ENCODE results near the gene NFASC.

Gene NFASC

GRCh38 chr1:204887846-204888245, 17.2 kb downstream of the NFASC start:
- H3K27ac ChIP-seq (ENCODE audit: extremely low read depth, low read depth, low read length): no peak overlapping the region
- ChIA-PET CTCF (interaction anchor here (1.1 kb wide), 1 partner anchor 53 kb away, joined by 5 read pairs; no protein-coding TSS in a partner anchor), POLR2A (no interaction called here)
- TF ChIP-seq ZNF701 (tag by site-specific recombination; IDR thresholded peaks at IDR 0.05) (no peak), CTCF (tag by site-specific recombination; IDR thresholded peaks at IDR 0.05) (no peak), ZNF658 (tag by site-specific recombination; IDR thresholded peaks at IDR 0.05) (no peak)
- TF ChIP-seq, protein P1, sequence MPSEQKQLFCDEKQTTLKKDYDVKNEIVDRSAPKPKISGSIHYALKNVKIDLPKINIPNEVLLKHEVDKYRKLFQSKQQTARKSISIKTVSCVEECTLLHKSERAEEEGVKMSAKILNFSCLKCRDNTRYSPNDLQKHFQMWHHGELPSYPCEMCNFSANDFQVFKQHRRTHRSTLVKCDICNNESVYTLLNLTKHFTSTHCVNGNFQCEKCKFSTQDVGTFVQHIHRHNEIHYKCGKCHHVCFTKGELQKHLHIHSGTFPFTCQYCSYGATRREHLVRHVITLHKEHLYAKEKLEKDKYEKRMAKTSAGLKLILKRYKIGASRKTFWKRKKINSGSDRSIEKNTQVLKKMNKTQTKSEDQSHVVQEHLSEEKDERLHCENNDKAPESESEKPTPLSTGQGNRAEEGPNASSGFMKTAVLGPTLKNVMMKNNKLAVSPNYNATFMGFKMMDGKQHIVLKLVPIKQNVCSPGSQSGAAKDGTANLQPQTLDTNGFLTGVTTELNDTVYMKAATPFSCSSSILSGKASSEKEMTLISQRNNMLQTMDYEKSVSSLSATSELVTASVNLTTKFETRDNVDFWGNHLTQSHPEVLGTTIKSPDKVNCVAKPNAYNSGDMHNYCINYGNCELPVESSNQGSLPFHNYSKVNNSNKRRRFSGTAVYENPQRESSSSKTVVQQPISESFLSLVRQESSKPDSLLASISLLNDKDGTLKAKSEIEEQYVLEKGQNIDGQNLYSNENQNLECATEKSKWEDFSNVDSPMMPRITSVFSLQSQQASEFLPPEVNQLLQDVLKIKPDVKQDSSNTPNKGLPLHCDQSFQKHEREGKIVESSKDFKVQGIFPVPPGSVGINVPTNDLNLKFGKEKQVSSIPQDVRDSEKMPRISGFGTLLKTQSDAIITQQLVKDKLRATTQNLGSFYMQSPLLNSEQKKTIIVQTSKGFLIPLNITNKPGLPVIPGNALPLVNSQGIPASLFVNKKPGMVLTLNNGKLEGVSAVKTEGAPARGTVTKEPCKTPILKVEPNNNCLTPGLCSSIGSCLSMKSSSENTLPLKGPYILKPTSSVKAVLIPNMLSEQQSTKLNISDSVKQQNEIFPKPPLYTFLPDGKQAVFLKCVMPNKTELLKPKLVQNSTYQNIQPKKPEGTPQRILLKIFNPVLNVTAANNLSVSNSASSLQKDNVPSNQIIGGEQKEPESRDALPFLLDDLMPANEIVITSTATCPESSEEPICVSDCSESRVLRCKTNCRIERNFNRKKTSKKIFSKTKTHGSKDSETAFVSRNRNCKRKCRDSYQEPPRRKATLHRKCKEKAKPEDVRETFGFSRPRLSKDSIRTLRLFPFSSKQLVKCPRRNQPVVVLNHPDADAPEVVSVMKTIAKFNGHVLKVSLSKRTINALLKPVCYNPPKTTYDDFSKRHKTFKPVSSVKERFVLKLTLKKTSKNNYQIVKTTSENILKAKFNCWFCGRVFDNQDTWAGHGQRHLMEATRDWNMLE (tag by site-specific recombination; conservative IDR thresholded peaks at IDR 0.05; ENCODE audit: low read depth): no peak
- no peaks in the 10 kb centered on the region for H3K9me3 ChIP-seq (ENCODE audit: control insufficient read depth, insufficient read depth, low read depth, low read length)
- H3K36me3 ChIP-seq (ENCODE audit: control insufficient read depth in 2 of 2, insufficient read depth in 1 of 2, low read length in 2 of 2): no peaks in the 10 kb centered on the region
- peaks cover 10% of the 10 kb centered on the region for H3K4me1 ChIP-seq (ENCODE audit: control insufficient read depth, insufficient read depth, low read length)
- H3K4me3 ChIP-seq (ENCODE audit: low read depth, low read length): no peak overlapping the region

DNA sequence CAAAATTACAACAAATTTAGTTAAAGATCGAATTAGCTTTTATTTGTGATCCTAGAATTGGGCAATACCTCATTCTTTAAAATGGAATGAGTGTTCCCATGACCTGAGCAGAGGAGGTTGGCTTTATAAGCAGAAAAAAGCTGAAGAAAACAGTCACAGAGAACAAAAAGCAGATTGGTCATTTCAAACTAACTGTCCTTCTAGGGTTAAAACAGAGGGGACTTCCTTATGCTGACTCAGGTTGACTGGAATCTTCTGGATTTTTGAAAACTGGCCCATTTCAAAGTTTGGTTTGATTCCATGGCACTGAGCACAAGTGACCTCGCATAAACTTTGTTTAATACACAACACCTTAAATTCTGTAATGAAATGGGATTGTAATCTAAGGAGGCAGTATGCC, 17.6 kb downstream of the NFASC start:
- TF ChIP-seq ZNF645 (tag by site-specific recombination; IDR thresholded peaks at IDR 0.05) (no peak), ZNF629 (tag by site-specific recombination; IDR thresholded peaks at IDR 0.05) (no peak), ZNF362 (tag by site-specific recombination; IDR thresholded peaks at IDR 0.05) (no peak), ZNF48 (tag by site-specific recombination; IDR thresholded peaks at IDR 0.05) (no peak), ZNF366 (tag by site-specific recombination; conservative IDR thresholded peaks at IDR 0.05) (no peak), ZBTB8A (tag by site-specific recombination; IDR thresholded peaks at IDR 0.05) (no peak), PRDM6 (tag by site-specific recombination; IDR thresholded peaks at IDR 0.05) (no peak)
- TF ChIP-seq, protein P2, sequence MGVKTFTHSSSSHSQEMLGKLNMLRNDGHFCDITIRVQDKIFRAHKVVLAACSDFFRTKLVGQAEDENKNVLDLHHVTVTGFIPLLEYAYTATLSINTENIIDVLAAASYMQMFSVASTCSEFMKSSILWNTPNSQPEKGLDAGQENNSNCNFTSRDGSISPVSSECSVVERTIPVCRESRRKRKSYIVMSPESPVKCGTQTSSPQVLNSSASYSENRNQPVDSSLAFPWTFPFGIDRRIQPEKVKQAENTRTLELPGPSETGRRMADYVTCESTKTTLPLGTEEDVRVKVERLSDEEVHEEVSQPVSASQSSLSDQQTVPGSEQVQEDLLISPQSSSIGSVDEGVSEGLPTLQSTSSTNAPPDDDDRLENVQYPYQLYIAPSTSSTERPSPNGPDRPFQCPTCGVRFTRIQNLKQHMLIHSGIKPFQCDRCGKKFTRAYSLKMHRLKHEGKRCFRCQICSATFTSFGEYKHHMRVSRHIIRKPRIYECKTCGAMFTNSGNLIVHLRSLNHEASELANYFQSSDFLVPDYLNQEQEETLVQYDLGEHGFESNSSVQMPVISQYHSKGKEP (tag by site-specific recombination; IDR thresholded peaks at IDR 0.05): no peak
- Histone ChIP-seq H3K9me3 (ENCODE audit: control insufficient read depth, insufficient read depth, low read depth, low read length) (no peaks in the 10 kb centered on the region), H3K27ac (ENCODE audit: extremely low read depth, low read depth, low read length) (no peak overlapping the region), H3K36me3 (ENCODE audit: control insufficient read depth in 2 of 2, insufficient read depth in 1 of 2, low read length in 2 of 2) (no peaks in the 10 kb centered on the region), H3K4me3 (ENCODE audit: low read depth, low read length) (no peak overlapping the region), H3K4me1 (ENCODE audit: control insufficient read depth, insufficient read depth, low read length) (peaks cover 10% of the 10 kb centered on the region)
- ChIA-PET POLR2A (no interaction called here), CTCF (interaction anchor here (1.1 to 2.2 kb wide), 3 partner anchors 53 to 97 kb away, joined by 3 to 13 read pairs (median 5); no protein-coding TSS in a partner anchor)
